Activated naive CD8-positive, alpha-beta T cell (primary cell): Measurements from ENCODE around the gene ACTR3C.
"Not testable (repeated sequence)": the region's sequence is repeated elsewhere in the genome, so short reads cannot be mapped to it uniquely, and the experiment has no call there.

ENCODE experiments used
- H3K27ac Mint-ChIP-seq: one replicate; pipeline ENCODE4 v1.8.0; 2021; ENCODE audit warnings: mixed read lengths
- H3K27me3 Mint-ChIP-seq: one replicate; pipeline ENCODE4 v1.8.0; 2021; ENCODE audit warnings: mixed read lengths
- H3K36me3 Mint-ChIP-seq: one replicate; pipeline ENCODE4 v1.8.0; 2021; ENCODE audit warnings: mixed read lengths
- H3K4me1 Mint-ChIP-seq: one replicate; pipeline ENCODE4 v1.8.0; 2021; ENCODE audit warnings: low read depth, mixed read lengths
- H3K4me3 Mint-ChIP-seq: one replicate; pipeline ENCODE4 v1.8.0; 2021; ENCODE audit warnings: mild to moderate bottlenecking, mixed read lengths
- H3K9me3 Mint-ChIP-seq: one replicate; pipeline ENCODE4 v1.8.0; 2021; ENCODE audit warnings: low read depth, mixed read lengths

ACTR3C gene

DNA sequence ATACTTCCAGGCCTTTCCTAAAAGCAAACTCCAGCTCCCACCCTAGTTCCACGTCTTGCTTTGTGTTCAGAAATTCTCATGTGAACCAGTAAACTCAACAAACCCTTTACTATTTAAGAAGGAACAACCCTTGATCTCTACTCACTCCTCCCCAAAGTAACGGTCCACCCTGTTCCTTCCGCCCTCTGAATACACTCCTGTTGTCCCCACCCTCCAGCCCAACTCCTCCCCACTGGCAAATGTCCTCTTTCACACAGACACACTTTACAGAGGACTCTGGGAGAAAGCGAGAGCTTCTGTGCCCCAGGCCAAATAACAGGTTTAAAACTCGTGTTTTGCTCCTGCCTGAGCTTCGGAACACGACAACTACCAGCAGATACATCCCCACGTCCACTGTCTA lies 55.1 kb downstream of the ACTR3C start:
- H3K9me3 Mint-ChIP-seq, H3K4me3 Mint-ChIP-seq, H3K27ac Mint-ChIP-seq, H3K36me3 Mint-ChIP-seq, H3K27me3 Mint-ChIP-seq: not testable (repeated sequence)
- peaks cover 11% of the 10 kb centered on the region for H3K4me1 Mint-ChIP-seq

DNA sequence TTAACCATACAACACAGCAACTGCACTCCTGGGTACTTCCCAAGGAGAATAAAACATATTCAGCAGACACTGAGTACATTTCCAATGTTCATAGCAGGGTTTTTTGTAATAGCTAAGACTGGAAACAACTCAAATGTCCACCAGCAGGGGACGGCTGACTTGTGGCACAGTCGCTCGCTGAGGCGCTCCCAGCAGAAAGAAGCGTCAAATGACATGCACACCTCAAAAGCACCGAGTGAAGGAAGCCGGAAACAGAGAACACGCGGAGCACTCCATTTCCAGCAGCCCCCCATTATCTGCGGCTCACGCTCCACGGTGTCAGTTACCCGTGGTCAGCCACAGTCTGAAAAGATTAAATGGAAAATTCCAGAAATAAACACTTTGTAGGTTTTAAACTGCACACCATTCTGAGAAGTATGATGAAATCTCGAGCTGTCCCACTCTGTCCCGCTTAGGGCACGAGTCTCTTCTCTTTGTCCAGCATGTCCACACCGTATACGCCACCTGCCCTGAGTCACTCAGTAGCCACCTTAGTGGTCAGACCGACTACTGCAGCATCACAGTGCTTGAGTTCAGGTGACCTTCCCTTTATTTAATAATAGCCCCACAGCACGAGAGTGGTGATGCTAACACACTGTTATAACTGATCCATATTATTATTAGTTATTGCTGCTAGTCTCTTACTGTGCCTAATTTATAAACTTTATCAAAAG lies 56.2 kb downstream of the ACTR3C start:
- not testable (repeated sequence) for H3K4me3 Mint-ChIP-seq, H3K27me3 Mint-ChIP-seq, H3K36me3 Mint-ChIP-seq, H3K9me3 Mint-ChIP-seq, H3K4me1 Mint-ChIP-seq, H3K27ac Mint-ChIP-seq

DNA sequence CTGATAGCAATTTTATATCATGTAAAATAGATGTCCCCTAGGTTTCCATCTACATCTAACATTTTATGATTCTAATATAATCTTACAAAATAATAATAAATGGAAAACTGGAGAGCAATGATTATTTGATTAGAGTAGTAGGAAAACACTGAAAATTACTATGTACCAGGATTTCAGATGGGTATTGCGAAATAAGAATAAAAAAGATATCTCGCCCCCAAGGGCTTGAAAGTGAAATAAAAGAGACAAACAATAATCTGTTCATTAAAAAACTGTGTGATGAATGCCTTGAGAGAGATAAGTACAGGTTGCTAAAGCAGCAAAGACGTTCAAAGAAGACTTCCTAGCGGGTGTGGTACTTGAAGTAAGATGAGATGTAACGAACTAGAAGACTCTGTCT lies 60.7 kb downstream of the ACTR3C start:
- not testable (repeated sequence) for H3K27ac Mint-ChIP-seq, H3K9me3 Mint-ChIP-seq, H3K4me1 Mint-ChIP-seq, H3K4me3 Mint-ChIP-seq, H3K36me3 Mint-ChIP-seq, H3K27me3 Mint-ChIP-seq

DNA sequence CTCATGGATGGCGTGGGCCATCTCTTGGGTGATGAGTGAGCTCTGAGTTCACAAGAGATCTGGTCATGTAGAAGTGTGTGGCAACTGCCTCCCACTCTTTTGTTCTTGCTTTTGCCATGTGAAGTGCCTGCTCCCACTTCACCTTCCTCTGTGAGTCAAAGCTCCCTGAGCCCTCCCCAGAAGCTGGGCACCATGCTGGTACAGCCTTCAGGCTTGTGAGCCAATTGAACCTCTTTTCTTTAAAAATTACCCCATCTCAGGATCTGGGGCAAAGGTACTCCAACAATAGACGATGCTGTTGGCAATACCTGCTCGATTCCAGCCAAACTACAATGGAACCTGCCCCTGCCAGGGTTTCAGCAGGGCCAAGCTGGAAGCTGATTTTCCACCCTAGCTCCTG lies 75.6 kb downstream of the ACTR3C start:
- not testable (repeated sequence) for H3K4me3 Mint-ChIP-seq, H3K4me1 Mint-ChIP-seq

DNA sequence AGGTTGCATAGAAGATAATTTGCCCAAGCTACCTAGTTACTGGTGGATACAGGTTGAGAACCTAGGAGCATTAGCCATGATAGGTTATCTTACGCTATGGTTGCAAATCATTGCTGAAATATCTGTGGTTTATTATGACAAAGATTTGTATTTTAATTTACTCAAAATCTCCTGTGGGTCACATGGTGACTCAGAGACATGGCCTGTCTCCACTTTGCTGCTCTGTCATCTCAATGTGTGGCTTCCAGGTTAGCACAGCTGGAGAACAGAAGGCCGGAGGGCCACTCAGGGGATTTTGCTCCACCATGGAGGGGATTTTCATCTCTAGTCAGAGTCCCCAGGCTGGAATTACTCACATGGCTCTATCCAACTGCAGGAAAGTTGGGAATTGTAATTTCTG lies 78.1 kb downstream of the ACTR3C start:
- H3K4me1 Mint-ChIP-seq, H3K27ac Mint-ChIP-seq, H3K36me3 Mint-ChIP-seq, H3K4me3 Mint-ChIP-seq, H3K9me3 Mint-ChIP-seq, H3K27me3 Mint-ChIP-seq: not testable (repeated sequence)

More for the DNA sequence above, 75.6 kb downstream of the ACTR3C start:
- H3K27me3 Mint-ChIP-seq, H3K9me3 Mint-ChIP-seq, H3K36me3 Mint-ChIP-seq, H3K27ac Mint-ChIP-seq: not testable (repeated sequence)

DNA sequence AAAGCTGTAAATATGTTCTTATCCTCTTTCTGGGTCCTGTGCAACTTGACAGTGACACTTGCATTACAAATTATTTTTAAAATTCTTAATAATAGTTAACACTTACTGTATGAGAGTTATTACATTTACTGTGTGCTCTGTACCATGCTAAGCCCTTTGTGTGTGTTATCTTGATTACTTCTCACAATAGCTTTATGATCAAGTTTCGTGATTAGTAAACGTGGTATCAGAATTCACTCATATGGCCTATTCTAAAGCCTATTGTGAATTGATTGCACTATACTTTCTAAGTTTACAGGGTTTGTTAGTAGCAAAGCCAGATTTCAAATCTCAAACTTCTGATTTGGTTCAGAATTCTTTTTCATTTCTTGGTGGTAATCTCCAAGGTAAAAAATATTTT lies 80.4 kb downstream of the ACTR3C start:
- not testable (repeated sequence) for H3K9me3 Mint-ChIP-seq, H3K36me3 Mint-ChIP-seq, H3K27me3 Mint-ChIP-seq, H3K27ac Mint-ChIP-seq, H3K4me1 Mint-ChIP-seq, H3K4me3 Mint-ChIP-seq

DNA sequence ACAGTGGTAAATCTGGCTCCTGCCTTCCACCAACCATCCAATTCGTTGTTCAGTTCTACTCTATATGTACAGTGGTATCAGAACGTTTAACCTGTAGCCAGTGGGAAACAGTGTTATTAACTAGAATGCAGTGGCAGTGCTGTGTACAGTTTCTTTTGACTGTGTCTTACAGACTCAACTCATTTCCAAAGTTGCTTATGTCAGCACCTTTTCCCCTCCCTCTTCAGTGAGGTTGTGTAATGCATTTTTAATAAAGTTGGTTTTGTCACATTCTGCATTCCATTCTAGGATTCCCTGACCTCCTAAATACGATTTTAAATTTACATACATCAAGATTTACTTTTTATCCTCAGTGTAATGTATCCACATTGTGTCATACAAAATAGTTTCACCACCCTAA lies 97.9 kb downstream of the ACTR3C start:
- H3K4me1 Mint-ChIP-seq, H3K27ac Mint-ChIP-seq, H3K9me3 Mint-ChIP-seq, H3K4me3 Mint-ChIP-seq, H3K36me3 Mint-ChIP-seq, H3K27me3 Mint-ChIP-seq: not testable (repeated sequence)

DNA sequence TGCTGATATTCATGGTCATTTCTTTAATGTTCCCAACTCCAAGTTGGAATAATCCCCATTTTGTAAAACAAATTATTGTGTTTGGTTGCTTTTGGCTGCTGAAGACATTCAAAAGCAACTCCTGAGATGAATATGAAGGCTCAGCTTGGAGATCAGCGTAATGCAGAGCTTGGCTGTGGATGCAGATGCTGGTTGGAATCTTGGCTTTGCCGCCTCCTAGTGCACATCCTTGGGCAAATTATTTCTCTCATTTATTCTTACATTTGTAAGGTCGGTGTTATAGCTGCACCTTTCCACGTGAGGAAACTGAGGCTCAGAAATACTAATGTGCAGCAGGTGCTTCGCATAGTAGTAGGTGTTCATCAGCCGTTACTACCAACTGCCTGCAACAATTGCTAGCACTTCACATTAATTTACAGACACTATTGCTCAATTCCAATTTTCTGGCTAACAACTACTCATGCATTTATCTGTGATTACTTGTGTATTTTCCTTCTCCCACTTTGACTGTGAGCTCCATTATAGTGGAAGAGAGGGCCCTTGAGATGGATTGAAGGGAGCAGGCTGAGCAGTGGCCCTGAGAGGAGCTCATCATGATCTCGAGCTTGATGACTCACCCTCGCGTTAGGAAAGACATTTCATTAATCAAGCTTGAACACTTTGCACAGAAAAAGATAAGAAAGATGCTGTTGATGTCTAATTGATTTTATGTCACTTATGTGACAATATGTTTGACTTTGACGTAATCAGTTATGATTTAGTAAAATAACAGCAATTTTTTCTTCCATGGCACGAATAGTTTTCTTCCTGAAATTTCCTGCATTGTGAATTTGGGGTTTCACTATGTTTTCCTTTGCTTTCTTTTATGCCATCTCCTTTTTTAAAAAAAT lies 101.0 kb downstream of the ACTR3C start:
- not testable (repeated sequence) for H3K27ac Mint-ChIP-seq, H3K4me1 Mint-ChIP-seq, H3K9me3 Mint-ChIP-seq, H3K4me3 Mint-ChIP-seq, H3K36me3 Mint-ChIP-seq, H3K27me3 Mint-ChIP-seq

DNA sequence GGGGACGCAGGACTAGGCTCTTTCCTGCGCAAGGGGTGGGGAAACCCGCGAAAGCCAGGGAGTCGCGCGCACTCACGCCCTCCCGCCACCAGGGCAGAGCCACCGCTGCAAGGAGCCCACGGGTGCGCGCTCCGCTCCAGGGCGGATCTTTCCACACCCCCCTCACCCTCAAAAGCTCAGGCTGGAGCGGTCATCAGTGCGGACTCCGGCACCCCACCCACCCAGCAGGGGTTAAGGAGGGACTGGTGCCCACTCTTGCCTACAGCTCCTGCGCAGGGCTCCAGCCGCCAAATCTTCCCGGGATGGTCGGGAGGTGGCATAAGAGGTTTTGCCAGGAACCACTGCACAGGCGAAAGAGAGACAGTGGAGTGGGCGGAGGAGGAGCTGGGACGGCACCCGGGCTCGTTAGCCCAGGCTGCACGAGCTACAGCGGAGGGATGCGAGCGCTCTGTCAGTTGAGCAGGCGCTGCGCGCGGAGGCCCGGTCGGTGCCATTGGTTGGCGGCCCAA lies 102.6 kb downstream of the ACTR3C start:
- not testable (repeated sequence) for H3K4me3 Mint-ChIP-seq, H3K27ac Mint-ChIP-seq, H3K4me1 Mint-ChIP-seq, H3K27me3 Mint-ChIP-seq, H3K36me3 Mint-ChIP-seq, H3K9me3 Mint-ChIP-seq

DNA sequence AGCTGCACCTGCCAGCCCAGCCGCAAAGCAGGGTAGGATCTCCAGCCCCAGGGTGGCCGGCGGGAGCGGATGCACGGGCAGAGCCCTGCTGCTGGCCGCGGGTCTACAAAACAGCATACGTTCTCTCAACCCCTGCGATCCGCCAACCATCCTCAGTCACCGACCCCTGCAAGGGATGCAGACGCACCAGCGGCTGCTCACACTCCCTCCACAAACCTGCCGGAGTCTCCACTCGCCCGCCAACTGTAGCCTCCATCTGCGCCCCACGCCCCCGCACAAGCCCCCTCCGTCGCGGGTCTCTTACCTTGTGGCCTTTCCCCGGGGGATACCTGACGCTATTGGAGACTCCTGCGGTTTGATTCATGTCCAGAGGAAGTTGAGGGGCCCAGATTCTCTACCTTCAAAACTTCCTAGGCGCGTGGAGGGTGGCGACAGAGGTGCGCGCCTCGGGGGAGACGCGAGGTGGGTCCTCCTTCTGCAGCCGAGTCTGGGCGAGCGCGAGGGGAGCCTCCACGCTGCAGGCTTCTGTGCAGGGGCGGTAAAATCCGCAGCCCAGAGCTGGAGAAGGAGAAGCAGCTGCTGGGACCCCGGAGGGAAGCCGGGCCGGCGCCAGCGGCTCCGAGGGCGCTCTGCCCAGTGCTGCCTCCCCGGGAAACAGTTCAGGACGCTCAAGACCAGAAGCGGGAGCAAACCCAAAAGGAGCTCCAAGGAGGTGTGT lies 103.2 kb downstream of the ACTR3C start:
- not testable (repeated sequence) for H3K4me1 Mint-ChIP-seq, H3K27ac Mint-ChIP-seq, H3K9me3 Mint-ChIP-seq, H3K27me3 Mint-ChIP-seq, H3K36me3 Mint-ChIP-seq, H3K4me3 Mint-ChIP-seq

DNA sequence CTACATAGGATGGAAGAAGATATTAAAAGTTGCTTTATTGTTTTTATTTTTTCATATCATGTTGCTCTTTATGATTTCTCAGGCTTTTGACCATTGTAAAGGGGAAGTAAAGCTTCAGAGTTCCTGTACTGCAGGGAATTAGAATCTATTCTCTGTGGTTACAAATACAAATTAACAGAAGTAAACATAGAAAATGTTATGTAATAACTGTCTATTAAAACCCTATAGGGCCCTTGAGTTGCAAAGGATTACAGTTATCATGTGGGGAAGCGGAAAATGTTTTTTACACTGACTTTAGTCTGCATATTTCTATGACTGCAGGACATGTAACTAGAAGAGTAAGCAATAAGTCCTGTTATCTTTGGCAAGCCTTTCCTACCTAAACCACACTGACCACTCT lies 116.5 kb downstream of the ACTR3C start:
- H3K4me3 Mint-ChIP-seq, H3K36me3 Mint-ChIP-seq, H3K27ac Mint-ChIP-seq, H3K27me3 Mint-ChIP-seq, H3K4me1 Mint-ChIP-seq, H3K9me3 Mint-ChIP-seq: not testable (repeated sequence)

DNA sequence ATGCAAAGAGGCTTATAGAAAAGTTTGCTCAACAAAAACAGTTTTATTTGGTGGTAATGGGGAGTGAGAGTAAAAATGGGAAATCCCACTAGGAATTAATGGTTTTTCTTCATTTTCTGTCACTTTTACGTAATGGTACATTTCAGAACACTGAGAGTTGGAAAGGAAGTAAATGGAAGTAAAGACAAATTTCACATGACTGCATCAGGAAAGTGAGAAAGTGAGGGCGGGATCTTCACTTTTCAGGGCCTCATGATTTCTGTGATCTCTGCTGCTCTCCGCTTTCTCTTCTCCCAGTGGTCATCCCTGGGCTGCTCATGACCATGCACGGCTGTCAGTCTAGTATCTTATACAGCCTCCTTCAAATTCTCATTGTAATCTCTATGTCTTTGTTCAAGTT lies 117.5 kb downstream of the ACTR3C start:
- H3K27ac Mint-ChIP-seq, H3K9me3 Mint-ChIP-seq, H3K27me3 Mint-ChIP-seq: not testable (repeated sequence)

DNA sequence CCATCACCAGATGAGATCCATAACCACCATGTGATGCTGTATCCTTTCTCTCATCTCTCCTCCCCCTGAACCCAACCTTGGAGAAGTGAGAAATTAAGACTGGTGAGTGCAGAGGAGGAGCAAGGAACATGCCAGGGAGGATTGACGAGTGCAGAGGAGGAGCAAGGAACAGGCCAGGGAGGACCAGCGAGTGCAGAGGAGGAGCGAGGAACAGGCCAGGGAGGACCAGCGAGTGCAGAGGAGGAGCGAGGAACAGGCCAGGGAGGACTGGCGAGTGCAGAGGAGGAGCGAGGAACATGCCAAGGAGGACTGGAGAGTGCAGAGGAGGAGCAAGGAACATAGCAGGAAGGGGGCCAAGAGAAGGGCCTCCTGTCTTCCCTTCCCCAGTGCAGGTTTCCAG lies 118.8 kb downstream of the ACTR3C start:
- H3K27ac Mint-ChIP-seq, H3K9me3 Mint-ChIP-seq, H3K36me3 Mint-ChIP-seq, H3K27me3 Mint-ChIP-seq, H3K4me1 Mint-ChIP-seq, H3K4me3 Mint-ChIP-seq: not testable (repeated sequence)

More for the DNA sequence above, 117.5 kb downstream of the ACTR3C start:
- not testable (repeated sequence) for H3K36me3 Mint-ChIP-seq, H3K4me3 Mint-ChIP-seq, H3K4me1 Mint-ChIP-seq

DNA sequence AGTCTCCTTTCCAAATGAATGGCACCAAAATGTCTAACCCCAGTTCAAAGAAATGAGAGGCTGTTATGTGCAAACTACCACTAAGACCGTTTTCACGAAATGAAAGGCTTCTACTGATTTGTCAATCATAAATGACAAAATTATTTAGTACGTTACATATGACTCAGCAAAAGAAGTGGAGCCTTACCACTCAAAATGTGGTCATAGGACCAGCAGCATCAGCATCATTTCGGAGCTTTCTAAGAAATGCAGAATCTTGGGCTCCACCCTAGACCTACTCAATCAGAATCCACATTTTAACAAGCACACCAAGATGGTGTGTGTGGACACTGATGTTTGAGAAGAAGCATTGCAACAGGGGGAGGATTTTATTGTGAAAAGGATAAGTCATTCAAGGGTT lies 120.5 kb downstream of the ACTR3C start:
- not testable (repeated sequence) for H3K9me3 Mint-ChIP-seq, H3K27ac Mint-ChIP-seq, H3K36me3 Mint-ChIP-seq, H3K4me1 Mint-ChIP-seq, H3K4me3 Mint-ChIP-seq, H3K27me3 Mint-ChIP-seq
